Measurements from ENCODE around the gene ADCY5.

Gene ADCY5

DNA sequence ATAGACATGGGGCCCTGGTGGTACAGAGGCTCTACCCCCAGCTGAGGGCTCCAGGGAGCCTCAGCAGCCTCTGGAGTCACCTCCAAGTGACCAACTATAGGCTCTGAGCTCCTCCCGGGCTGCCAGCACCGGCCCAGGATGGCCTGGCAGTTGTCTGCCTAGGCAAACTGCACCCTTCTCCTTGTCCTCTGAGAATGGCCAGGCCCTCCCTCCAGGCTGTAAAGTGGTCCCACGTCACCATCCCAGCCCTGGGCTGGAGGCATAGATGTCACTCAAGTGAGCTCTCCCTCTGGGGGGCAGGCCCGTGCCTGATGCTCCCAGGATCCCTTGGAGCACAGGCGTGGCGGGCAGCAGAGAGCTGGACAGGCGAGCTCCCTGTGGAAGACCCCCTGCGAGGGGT lies 127.1 kb downstream of the ADCY5 start:
- DNase-seq = no peak

DNA sequence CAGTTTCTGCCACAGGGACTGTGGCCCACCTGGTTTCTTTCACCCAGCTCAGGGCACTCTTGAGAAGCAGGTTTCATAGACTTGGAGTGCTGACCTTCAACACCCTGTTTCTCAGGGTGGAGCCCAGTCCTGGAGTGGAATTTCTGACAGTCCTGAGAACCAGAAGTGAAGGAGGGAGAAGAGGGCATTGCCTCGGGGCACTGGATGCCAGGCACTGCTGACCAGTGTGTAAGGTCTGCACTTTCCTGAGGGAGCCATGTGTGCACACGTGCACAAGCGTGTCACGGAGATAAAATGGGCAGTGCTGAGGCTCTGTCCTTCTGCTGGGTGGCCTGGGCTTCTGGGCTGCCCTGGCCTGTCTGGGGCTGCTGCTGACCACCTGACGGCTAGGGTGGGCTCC lies 128.7 kb downstream of the ADCY5 start:
- DNase-seq = no peak

DNA sequence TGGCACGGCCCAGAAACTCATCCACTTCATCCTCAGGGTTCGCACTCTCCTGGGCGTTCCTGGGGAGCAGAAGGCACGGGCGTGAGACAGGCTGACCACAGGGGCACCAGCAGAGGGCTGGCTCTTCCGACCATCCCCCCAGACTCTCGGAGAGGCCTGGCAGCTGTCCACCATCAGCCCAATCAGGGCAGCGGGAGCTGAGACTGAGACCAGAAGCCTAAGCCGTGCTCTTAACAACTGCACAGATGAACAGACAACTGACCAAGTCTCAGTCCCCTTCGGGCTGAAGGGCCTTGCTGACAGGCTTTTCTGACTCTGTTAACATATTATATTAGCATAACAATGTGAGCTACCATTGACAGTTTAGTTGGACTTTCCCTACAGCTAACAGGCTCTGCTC lies 129.1 kb downstream of the ADCY5 start:
- DNase-seq = no peak

DNA sequence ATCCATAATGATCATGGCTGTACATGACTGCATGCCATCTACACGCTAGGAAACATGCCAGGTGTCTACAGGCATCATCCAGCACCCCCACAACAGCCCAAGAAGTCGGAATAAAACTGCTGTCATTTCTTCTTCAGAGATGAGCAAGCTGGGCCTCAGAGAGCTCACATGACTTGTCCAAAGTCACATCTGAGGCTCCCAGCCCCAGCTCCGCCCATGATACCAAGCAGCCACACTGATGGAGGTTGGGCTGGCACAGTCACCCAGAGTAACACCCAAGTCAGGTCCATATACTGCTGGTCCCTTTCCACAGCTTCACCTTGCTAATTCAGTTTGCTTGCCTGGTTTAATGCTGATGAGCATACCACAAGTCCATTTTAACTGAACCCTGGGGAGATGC lies 130.5 kb downstream of the ADCY5 start:
- DNase-seq = no peak

DNA sequence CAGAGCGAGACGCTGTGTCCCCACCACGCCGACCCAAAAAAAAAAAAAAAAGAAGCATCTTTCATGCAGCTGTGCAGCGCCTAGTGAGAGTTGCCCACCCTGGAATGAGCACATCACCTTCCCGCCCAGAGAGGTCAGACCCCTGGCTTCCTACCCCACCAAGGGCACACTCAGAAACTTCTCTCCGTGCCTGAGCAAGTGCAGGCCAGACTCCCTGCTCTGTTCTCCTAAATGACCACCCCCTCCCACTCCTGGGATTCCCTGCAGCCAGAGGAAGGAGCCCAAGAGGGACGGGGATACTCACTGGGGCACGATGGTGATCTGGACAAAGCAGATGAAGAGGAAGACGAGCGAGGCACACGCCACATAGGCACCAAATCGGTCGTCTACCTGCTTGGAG lies 131.2 kb downstream of the ADCY5 start:
- DNase-seq = no peak

DNA sequence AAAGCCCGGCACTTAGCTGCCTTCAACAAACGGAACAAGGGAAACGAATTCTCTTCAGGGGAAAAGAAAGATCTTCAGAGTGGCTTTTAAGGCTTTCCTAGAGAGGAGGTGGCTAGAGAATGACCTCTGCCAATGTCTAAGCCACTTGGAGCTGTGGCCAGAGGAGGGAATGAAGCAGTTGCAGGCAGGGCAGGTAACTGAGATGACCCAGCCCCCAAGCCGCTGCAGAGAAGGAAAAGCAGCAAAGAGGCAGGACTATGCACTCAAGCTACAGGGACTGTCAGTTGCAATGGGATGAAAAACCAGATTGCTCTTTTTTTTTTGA lies 133.7 kb downstream of the ADCY5 start:
- DNase-seq = no peak

DNA sequence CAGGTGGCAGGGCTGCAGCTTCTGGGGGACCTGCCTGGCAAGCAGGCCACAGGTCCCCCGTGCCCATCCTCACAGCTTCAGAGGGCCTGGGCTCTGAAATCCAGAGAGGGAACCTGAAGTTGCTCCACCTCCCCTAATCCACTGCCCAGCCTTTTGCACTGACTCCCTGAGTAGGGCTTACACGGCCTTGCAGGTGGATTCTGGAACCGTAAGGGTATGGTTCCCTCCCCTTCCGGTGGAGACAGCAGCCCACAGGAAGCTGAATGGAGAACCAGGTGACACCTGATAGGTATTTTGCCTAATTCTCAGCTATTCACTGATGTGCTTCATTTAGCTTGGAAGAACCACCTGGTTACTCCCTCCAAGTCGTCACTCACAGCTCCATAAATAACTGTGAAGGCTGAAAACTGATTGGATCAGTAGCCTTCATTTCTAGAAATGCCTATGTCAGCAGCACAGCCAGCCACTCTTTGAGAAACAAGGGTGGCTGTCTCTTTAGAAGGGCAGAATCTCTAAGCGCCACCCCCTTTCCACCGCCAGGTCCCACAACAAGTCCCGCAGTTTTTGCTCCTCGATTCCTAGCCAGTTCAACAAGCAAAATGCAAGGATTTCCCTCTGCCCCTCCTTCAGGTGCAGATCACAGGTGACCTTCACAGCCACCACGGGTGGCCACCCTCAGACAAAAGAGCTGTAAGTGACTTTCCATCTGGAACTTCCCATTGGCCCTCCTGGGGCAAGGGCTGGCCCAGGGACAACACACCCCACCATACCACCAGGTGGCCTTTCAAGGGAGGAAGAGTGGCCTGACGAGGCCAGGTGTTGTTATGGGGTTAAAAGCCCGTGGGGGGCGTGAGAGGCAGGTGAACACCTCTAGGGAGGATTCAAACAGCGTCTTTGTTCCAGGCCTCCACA lies 134.3 kb downstream of the ADCY5 start:
- peak; percentile 30 for DNase-seq

DNA sequence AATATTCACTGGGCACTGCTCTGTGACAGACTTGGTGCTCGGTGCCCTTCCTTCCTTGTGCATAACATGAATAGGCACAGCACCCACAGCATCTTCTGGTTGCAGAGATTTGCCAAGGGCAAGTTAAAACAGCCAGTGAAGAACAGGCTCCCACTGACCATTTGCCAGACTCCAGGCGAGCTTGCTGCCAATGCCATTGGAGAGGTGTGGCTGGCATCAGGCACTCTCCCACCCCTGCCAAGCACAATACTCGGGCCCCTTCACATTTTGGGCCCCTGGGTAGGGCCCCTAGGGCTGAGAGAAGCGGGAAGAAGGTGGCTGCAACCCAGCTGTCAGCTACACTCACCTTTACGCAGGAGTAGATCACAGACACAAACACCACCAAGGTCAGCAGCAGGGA lies 135.0 kb downstream of the ADCY5 start:
- DNase-seq = no peak

DNA sequence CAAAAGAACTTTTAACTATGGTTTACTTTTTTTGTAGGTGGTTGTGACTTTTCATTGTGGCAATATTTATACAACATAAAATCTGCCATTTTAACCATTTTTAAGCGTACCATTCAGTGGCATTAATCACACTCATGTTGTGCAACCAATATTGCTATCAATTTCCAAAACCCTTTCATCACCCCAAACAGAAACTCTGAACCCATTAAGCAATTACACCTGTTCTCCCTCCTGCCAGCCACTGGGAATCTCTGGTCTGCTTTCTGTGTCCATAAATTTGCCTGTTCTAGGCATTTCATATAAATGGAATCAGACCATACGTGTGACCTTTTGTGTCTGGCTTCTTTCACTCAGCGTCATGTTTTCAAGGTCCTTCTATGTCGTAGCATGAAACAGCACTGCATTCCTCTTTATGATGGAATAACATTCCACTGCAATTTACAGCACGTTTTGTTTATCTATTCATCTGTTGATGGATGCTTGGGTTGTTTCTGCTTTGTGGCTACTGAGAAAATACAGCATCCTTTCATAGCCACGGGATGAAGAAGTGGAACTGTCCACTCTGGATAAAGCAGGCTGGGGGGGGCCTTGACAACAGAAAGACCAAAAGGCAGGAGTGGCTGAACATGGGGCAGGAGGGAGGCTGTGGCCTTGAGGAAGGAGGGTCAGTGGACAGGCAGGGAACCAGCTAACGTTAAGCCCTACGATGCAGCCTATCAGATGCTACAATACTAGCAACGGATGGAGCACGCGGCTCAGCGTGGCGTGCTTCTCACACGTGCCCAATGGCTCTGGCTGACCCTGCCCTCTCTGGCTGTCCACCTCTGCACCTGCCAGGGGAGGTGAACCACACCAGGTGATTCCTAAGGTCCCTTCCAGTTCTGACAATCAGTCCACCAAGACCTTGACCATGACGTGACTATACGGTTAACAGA lies 136.3 kb downstream of the ADCY5 start:
- no peak for DNase-seq

DNA sequence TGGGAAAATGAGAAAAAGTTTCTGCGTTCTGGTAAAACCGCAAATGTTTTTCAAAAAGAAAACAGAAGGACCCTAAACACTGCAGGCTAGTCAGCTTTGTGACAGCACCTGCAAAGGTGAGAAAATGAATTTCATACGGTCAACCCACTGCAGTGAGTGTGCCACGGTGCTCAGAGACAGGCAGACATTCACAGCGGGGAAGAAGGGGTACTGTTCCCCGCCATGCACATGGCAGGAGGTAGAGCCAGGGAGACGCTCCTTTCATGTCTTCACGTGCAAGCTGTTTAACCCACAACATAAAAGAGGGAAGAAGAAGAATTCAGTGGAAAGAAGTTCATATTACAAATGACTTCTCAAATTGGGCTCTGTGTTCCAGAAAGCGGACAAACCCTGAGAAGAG lies 137.7 kb downstream of the ADCY5 start:
- no peak for DNase-seq

DNA sequence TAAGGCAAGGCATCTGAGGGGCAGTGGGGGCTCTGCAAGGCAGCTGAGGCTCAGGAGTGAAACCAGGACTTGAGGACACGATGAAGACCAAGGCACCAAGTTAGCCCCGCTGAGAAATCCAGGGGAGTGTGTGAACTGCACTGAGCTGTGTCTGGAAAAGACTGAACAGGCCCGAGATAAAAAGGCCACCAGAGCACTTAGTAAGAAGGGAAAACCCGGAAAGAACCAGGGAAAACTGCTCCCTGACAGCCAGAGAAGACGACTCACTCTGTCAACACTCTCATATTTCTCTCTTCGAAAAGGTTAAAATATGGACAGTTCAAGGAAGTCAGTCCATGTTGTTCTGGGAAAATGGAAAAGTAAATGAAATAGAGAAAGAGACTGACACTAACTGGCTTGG lies 138.1 kb downstream of the ADCY5 start:
- no peak for DNase-seq

DNA sequence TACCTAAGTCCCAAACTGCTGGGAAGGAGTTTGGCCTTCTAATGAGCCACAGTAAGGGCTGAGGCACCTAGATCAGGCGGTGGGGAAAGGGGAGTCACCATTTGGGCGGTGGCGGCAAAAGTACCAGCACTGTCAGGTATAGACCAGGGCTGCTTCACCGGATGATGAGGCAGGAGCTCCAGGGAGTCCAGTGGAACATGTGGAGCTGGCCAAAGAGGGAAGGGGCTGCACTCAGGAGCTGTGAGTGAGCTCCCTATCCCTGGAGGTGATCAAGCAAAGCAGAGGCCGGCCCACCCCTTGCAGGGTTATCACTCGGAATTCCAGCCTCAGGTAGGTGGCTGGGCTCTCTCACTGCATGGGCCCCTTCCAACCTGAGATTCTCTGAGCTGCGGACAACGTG lies 138.7 kb downstream of the ADCY5 start:
- no peak for DNase-seq

DNA sequence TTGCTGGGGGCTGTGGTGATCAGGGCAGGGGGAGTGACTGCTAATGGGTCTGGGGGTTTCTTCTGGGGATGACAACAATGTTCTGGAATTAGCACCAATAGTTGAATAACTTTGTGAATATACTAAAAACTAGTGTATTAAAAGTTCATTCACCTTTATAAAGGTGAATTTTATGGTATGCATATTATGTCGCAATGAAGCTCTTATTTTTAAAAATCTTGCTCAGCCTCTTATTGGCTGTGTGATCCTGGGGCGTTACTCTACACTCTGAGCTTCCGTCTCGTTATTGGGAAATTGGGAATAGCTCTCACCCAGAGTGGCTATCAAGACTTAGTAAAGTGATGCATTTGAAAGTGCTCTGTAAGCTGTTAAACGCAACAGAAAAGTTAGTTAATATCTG lies 141.8 kb downstream of the ADCY5 start:
- no peak for DNase-seq

DNA sequence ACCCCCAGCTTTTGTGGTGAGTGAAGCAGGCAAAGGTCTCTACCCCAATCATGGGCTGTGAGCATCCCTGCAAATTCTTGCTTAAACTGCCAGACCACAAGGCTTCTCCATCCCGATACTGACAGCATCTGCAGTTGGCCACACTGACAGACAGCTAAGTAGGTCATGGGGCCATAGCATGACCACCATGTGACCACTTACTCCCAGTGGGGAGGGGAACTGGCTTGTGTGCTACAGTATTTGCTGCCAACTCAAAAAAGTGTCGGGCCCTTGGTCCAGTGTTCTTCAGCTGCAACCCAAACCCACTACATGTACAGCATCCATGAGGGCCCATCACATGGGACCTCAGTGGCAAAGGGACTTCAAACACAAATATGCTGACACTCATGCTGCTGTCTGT lies 143.7 kb downstream of the ADCY5 start:
- DNase-seq = no peak

DNA sequence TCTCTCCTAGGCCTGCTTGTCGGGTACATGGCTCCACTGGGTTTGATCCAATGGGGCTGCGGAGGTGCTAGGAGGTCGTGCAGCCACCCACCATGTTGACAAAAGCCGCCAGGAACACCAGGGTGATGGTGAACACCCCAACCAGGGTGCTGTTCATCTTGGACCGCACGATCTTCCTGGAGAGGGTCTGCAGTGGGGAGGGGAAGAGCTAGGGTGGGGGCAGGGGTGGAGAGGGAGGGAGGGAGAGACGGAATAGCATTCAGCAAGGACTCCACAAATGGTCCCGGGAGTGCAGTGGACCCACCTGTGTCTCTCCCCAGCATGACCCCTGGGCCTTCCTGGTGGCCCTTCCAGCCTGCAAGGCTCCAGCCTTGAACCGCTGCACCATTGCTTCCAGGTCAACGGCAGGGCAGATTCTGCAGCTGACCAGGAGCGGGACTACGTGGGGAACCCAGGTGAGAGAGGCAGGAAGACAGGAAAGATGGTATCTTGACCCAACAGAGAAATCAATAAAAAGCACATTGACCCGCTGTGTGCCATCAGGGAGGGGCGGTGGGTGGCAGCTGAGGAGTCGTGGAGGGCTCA lies 144.8 kb downstream of the ADCY5 start:
- no peak for DNase-seq

DNA sequence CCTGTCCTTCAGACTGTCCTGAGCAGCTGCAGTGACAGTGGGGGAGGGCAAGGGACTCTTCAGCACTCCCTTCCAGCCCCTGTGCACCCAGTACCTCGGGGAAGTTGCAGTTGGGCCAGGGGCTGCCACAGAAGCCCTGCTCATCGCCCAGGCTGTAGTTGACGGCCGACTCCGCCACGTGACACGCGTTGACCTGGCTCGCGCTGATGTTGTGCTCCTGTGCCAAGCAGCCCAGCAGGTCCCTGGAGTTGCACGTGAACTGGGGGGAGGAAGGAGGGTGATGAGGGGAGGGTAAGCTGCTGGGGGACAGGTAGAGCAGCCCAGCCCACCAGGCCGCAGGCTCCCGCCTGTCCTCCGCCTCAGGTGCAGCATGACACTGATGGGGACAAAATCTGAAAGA lies 145.9 kb downstream of the ADCY5 start:
- DNase-seq = no peak

DNA sequence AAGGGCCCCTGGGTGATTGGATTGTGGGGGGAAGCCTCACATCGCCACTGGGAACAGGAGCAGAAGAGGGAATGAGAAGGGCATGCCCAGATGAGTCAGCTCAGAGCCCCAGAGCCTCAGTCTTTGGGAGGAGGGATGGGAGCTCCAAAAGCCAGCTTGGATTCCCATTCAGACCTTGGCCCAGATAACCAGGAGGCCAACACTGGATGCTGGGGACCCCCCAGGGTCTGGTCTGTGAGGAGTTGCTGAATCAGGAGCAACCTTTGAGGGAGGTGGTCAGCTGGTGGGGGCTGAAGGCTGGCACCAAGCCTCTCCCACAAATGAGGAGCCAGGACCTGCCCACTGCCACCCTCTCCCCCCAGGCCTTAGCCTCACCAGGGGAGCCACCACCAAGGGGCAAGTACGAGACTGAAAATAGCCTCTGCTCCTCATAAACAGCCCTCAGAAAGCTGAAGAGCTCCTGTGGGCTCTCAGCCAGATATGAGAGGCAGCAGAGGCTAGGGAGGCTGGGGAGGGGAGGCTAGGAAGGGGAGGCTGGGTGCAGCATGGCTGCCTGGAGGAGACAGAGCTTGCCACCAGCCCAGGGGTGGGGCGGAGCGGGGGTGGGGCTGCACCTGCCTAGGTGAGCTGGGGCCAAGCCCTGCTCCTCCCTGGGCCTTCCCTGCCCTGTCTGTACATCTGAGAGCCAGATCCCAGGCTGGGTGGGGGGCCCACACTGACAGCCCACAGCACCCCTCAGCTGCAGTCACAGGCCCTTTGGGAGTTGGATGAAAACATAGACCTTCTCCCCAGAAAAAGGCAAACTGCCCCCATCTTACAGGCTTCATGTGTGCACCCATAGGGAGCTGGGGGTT lies 147.3 kb downstream of the ADCY5 start:
- no peak for DNase-seq

DNA sequence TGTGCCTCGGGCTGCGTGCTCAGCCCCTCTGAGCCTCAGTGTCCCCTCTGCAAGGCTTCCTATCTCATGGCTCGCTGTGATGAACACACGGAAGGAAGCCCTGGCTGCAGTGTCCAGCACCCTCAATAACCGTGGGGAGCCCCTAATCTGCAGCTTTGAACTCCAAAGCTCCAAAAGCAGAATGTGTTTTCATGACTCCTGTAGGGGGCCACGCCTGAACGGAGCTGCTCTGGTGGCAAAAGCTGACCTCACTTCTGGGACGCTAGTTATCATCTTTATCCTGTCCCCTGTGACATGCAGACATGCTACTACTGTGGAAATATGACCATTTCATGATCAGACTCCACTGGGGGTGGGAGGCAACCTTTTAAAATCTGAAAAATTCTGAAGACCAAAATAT lies 148.3 kb downstream of the ADCY5 start:
- no peak for DNase-seq

DNA sequence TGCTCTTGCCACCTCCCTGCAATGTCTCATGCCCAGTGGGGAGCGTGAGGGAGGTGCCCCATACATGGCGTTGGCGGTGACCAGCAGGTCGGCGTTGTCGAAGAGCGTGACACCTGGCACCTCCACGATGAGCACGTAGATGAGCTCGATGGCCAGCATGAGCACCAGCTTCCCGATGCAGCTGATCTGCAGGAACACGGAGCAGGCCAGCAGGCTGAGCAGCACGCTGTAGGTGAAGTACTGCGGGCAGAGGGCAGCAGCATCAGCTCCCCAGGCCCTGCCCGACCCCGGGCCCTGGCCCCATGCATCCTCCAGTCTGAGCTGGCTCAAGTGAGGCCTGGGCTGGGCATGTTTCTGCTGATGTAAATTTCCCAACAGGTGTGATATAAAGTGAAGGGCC lies 148.8 kb downstream of the ADCY5 start:
- DNase-seq = no peak

DNA sequence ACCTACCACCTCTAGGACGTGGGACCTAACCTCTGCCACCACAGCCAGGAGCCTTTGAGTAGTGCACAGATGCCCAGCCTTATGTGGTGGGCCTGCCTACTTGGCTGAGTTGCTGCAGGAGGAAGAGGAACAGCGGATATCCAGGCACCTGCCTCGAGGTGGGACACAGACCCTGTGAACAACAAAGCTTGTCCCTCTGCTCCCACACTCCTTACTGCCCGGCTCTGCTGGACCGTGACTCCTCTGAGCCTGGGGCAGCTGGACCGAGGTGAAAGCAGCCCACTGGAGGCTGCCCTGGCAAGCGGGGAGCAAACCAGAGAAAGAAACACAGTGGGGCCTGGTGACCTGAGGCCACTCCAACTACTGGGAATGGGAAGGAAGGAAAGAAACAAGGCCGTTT lies 149.3 kb downstream of the ADCY5 start:
- DNase-seq = no peak

DNA sequence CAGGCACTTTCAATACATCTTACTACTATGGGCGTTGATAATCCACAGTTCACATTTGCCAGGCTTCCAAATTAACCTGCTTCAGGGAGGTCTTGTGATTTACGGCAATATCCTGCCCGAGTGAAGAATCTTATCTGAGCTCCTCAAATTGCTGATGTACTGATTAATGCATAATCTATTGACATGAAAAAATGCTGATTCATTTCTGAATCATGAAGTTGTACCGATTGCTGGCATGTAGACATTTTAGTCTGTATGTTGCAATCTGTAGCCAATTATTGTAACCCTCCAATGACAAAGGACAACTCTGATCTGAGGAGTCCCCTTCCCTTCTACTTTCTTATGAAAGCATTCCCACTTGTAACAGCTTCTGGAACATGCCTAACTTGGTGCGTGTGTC lies 150.0 kb downstream of the ADCY5 start:
- no peak for DNase-seq

DNA sequence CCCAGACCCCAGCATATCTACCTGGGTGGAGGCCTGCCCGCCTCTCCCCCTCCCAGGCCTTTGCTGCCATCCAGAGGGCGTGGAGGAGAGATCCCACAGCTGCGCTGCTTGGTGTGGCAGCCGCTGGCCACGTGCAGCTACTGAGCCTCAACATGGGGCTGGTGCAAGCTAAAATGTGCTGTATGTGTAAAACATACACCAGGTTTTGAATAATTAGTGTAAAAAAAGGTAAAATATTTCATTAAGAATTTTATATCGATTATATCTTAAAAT lies 151.3 kb downstream of the ADCY5 start:
- no peak for DNase-seq
